Stomach (tissue), 4 donors: ENCODE measurements around the gene LSM12.

ENCODE experiments used
- EP300 ChIP-seq: sonication (generic); formaldehyde crosslinking; IDR thresholded peaks from one replicate; pipeline ENCODE4 v1.6.1; 2017; ENCODE audit warnings: antibody characterized with exemption
- POLR2A ChIP-seq, 4 donors: fragments of 450-650 bp; IDR thresholded peaks; one replicate each; pipeline ENCODE4 v1.6.1; 2016; ENCODE audit warnings: antibody characterized with exemption in 4 of 4, control low read depth in 2 of 4, mild to moderate bottlenecking in 1 of 4, moderate library complexity in 1 of 4

DNA sequence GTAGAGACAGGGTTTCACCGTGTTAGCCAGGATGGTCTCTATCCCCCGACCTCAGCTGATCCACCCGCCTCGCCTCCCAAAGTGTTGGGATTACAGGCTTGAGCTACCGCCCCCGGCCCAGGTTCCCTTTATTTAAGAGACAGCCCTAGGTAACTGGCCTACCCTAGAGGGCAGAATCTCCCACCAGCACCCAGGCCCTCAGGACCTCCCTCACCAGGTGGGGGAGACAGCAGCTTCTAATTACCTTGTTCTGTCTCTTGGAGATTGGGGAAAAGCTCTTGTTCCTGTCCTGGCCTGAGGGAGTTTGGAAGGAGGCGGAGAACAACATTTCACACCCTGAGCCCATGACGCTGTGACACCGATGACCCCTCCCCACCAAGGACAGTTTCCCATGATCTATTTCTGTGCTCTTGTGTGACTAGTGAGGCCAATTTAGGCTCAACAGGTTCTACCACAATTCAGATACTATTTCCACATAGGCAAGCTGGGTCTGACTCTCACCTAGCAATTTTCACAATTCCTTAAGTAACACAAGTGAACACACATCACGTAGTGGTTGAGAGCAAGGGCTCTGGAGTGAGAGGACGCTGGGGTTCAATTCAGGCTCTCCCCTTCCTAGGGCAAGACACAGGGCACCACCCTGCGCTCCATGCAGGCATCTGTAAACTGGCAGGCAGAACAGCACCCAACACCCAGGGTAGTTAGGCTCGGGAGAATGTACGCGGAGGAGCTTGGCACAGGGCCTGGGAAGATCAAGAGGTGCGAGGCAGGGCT is 36.6 kb upstream of the LSM12 start:
- TF ChIP-seq POLR2A (IDR thresholded peaks at IDR 0.05) (no peak), EP300 (no peak)
